CD4-positive, alpha-beta T cell (primary cell): ENCODE data around the gene TAF4. TPM values are rescaled to one million over a fixed set of nuclear protein-coding genes. Genes with fewer than 3 reads are reported as not detected.
A peak's percentile ranks its signal among the peaks of the same experiment; 100 is the strongest.

ENCODE experiments used
- ATAC-seq: fragments of 200-7000 bp; cut with Tn5 transposase; one replicate; pipeline ENCODE4 v1.10.0; 2022; ENCODE audit warnings: mild to moderate bottlenecking; ENCODE audit not compliant: poor library complexity
- CTCF ChIA-PET: fragments of 350-600 bp; sonication (Branson Sonifier 250); formaldehyde crosslinking; loops from one replicate; lab custom pipeline; 2021; ENCODE audit warnings: antibody characterized with exemption, inconsistent platforms; lab: Charles Lee
- POLR2A ChIA-PET: fragments of 350-600 bp; sonication (Branson Sonifier 250); formaldehyde crosslinking; loops from one replicate; lab custom pipeline; 2021; ENCODE audit warnings: antibody characterized with exemption, inconsistent platforms; lab: Charles Lee
- DNase-seq, 14 experiments: peaks; one replicate each; pipeline ENCODE4 v3.0.0-alpha.2; 2013 to 2020; ENCODE audit warnings: mixed read lengths in 2 of 14
- H3K27ac ChIP-seq, 2 donors: one replicate each; pipeline versions ENCODE4 v1.5.1 to v1.7.0; 2013; ENCODE audit warnings: low read length in 2 of 2, low read depth in 1 of 2, mild to moderate bottlenecking in 1 of 2
- H3K27me3 ChIP-seq, 2 experiments: 1 replicate in 1 of 2; 2 replicates in 1 of 2; pipeline versions ENCODE4 v1.6.1 to v1.7.0; 2013; ENCODE audit warnings: low read length in 2 of 2, control low read depth in 1 of 2, mild to moderate bottlenecking in 1 of 2, moderate library complexity in 1 of 2; ENCODE audit not compliant: insufficient read depth in 2 of 2, control insufficient read depth in 1 of 2
- H3K36me3 ChIP-seq: one replicate; pipeline ENCODE4 v1.6.1; 2013; ENCODE audit warnings: low read length, control low read depth; ENCODE audit not compliant: insufficient read depth
- H3K4me1 ChIP-seq: one replicate; pipeline ENCODE4 v1.6.1; 2013; ENCODE audit warnings: low read length, control low read depth; ENCODE audit not compliant: insufficient read depth
- H3K4me3 ChIP-seq: one replicate; pipeline ENCODE4 v1.5.1; 2013; ENCODE audit warnings: mild to moderate bottlenecking, low read length, moderate library complexity
- H3K9me3 ChIP-seq, 2 experiments: 1 replicate in 1 of 2; 2 replicates in 1 of 2; pipeline versions ENCODE4 v1.6.1 to v1.7.0; 2013; ENCODE audit warnings: low read length in 2 of 2, mild to moderate bottlenecking in 2 of 2, control low read depth in 1 of 2, moderate library complexity in 1 of 2; ENCODE audit not compliant: control insufficient read depth in 1 of 2, insufficient read depth in 1 of 2
- H3K27ac Mint-ChIP-seq: one replicate; pipeline ENCODE4 v1.8.0; 2020; ENCODE audit warnings: mixed read lengths
- H3K27me3 Mint-ChIP-seq: one replicate; pipeline ENCODE4 v1.8.0; 2021; ENCODE audit warnings: mixed read lengths
- H3K36me3 Mint-ChIP-seq: one replicate; pipeline ENCODE4 v1.8.0; 2021; ENCODE audit warnings: low read depth, mixed read lengths
- H3K4me1 Mint-ChIP-seq: one replicate; pipeline ENCODE4 v1.8.0; 2021; ENCODE audit warnings: low read depth, mixed read lengths
- H3K4me3 Mint-ChIP-seq: one replicate; pipeline ENCODE4 v1.8.0; 2020; ENCODE audit warnings: mild to moderate bottlenecking, mixed read lengths
- H3K9me3 Mint-ChIP-seq: one replicate; pipeline ENCODE4 v1.8.0; 2020; ENCODE audit warnings: mixed read lengths
- intact Hi-C, 2 experiments: fragments of 100-400 bp; cut with DNase I in 1 of 2; cut with micrococcal nuclease in 1 of 2; formaldehyde crosslinking; loops; one replicate each; pipeline versions ENCODE4 v1.15.1 to v1.9.0; 2023 to 2025; cut with DNase I, micrococcal nuclease
- total RNA-seq, 174 experiments: library from RNA in 2 of 174; stranded (reverse) in 2 of 174; gene quantifications; one replicate each; pipeline ENCODE4 v1.2.3 and lab custom pipeline; 2021 to 2026
- TF ChIP-seq, protein P1 (sequence below): fragments of 200-600 bp; IDR thresholded peaks from one replicate; pipeline ENCODE4 v1.8.0; 2022; ENCODE audit warnings: antibody characterized with exemption, mild to moderate bottlenecking

The TAF4 gene
- total RNA-seq, 2 experiments from 2014 or later: 11.1 to 12.5 TPM

DNA sequence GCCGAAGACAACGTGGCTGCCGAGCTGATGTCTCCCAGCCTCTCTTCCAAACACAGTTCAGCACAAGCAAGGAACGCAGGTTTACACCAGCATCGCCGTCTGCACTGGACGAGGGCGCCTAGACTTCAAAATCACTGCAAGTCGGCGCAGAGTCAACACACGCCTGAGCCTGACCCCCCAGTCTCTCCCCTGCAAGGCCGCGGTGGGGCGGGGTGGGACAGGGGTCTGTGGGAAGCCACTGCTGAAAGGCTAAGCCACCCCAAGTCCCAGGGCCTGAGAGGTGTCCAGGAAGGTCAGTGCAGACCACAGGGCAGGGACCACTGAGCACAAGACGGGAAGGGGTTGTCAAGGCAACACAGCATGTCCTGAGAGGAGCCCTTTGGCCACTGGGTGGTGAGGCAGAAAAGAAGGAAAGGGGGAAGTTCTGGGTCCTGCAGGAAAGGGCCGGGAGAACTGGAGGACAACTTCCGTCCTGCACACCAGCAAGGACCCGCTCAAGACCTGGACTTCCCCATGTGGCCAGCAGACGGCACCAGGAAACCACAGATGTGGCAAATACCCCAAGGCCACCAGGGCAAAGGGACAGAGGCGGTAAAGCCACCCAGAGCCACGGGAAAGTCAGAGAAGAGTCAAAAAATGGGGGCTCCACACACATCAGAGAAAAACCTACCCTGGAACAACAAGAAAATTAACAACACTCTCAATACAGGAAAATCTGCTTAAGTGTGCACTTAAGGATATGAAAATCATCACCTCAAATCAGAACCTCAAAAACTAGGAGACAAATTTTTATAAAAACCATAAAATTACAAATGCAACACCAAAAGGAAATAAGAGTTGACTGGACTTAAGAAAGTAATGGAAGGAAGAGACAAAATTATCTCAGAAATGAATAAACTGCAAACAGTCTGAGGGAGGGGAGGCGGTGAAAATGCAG, 84.8 kb downstream of the TAF4 start:
- Mint-ChIP-seq H3K9me3 (peaks cover 3% of the 10 kb centered on the region), H3K27ac (no peak overlapping the region), H3K27me3 (no peaks in the 10 kb centered on the region), H3K4me3 (no peak overlapping the region), H3K4me1 (peaks cover 22% of the 10 kb centered on the region), H3K36me3 (peaks cover 46% of the 10 kb centered on the region)
- peaks cover 17% of the 10 kb centered on the region for H3K4me1 ChIP-seq
- H3K36me3 ChIP-seq: peaks cover 28% of the 10 kb centered on the region
- intact Hi-C loops: no loop called here
- CTCF ChIA-PET: no interaction called here
- peaks cover 0 to 27% of the 10 kb centered on the region in 2 experiments for H3K9me3 ChIP-seq
- TF ChIP-seq, protein P1, sequence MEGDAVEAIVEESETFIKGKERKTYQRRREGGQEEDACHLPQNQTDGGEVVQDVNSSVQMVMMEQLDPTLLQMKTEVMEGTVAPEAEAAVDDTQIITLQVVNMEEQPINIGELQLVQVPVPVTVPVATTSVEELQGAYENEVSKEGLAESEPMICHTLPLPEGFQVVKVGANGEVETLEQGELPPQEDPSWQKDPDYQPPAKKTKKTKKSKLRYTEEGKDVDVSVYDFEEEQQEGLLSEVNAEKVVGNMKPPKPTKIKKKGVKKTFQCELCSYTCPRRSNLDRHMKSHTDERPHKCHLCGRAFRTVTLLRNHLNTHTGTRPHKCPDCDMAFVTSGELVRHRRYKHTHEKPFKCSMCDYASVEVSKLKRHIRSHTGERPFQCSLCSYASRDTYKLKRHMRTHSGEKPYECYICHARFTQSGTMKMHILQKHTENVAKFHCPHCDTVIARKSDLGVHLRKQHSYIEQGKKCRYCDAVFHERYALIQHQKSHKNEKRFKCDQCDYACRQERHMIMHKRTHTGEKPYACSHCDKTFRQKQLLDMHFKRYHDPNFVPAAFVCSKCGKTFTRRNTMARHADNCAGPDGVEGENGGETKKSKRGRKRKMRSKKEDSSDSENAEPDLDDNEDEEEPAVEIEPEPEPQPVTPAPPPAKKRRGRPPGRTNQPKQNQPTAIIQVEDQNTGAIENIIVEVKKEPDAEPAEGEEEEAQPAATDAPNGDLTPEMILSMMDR: no peak
- H3K27me3 ChIP-seq: no peaks in the 10 kb centered on the region
- H3K4me3 ChIP-seq: no peak overlapping the region
- no peak overlapping the region for H3K27ac ChIP-seq
- no peak for ATAC-seq
- peak in 2 of 14 experiments; percentile 17 to 47 for DNase-seq
- POLR2A ChIA-PET: no interaction called here

DNA sequence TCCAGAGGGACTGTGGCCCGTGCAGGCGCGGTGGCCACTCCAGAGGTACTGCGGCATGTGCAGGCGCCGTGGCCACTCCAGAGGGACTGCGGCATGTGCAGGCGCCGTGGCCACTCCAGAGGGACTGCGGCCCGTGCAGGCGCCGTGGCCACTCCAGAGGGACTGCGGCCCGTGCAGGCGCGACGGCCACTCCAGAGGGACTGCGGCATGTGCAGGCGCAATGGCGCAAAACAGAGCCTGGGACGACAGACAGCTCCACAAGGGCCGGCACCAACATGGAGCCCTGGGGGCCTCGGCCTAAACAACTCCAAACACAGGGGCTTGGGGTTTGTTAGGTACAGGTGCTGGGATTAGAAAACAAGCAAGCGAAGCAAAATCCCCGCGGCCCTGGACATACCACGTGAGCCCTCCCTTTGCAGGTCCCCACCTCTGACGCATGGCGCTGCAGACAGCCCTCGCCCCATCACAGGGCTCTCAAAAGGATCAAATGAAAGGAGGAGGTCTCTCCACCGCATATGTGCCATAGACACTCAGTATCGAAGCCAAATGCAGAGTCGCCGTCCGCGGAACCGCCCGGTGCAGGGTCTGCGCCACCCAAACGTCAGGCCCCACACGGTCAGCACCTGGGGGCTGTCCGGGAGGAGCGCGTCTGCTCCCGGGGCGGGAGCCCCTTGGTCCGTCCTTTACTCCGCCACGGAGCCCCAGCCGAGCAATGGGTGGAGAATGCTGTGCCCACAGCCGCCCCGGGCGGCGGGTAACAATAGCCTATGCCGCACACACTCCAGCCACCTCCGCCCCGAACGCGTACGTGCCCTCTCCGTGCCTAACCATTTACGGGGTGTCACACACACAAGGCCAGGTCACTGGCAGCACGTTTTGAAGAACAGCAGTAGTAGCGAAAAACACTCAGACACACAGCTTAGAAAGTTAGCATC, 85.7 kb downstream of the TAF4 start:
- H3K27ac Mint-ChIP-seq: no peak overlapping the region
- POLR2A ChIA-PET: no interaction called here
- Histone ChIP-seq H3K4me3 (no peak overlapping the region), H3K36me3 (peaks cover 29% of the 10 kb centered on the region), H3K27ac (no peak overlapping the region), H3K4me1 (peaks cover 14% of the 10 kb centered on the region), H3K9me3 (peaks cover 0 to 19% of the 10 kb centered on the region in 2 experiments), H3K27me3 (no peaks in the 10 kb centered on the region)
- H3K4me1 Mint-ChIP-seq: peaks cover 22% of the 10 kb centered on the region
- H3K4me3 Mint-ChIP-seq: no peak overlapping the region
- H3K9me3 Mint-ChIP-seq: peaks cover 3% of the 10 kb centered on the region
- intact Hi-C loops: loop anchor here in 1 of 2 experiments (5.0 kb wide), 1 partner anchor 1923 kb away; no protein-coding TSS in a partner anchor
- H3K36me3 Mint-ChIP-seq: peaks cover 51% of the 10 kb centered on the region
- TF ChIP-seq, protein P1: no peak
- CTCF ChIA-PET: no interaction called here
- DNase-seq (no peak), ATAC-seq (no peak)
- no peaks in the 10 kb centered on the region for H3K27me3 Mint-ChIP-seq

DNA sequence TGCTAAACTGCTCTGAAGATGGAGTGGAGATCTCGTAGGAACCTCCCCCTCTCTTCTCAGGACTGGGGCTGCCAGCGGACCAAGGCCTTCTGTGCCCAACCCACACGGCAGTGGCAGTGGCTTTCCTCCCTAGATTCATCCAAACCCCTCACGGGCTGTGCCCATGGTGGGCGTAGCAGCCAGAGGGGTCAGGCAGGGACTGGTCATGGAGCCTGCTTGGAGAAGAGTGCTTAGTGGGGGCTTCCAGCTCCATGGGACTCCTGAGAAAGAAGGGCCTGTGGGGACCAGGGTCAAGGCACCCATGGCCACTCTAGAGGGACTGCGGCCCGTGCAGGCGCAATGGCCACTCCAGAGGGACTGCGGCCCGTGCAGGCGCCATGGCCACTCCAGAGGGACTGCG, 86.6 kb downstream of the TAF4 start:
- intact Hi-C loops: loop anchor here in 1 of 2 experiments (5.0 kb wide), 1 partner anchor 1922 kb away; no protein-coding TSS in a partner anchor
- Mint-ChIP-seq H3K36me3 (peaks cover 55% of the 10 kb centered on the region), H3K9me3 (peaks cover 3% of the 10 kb centered on the region), H3K27ac (no peak overlapping the region), H3K4me3 (no peak overlapping the region), H3K4me1 (peaks cover 19% of the 10 kb centered on the region), H3K27me3 (no peaks in the 10 kb centered on the region)
- ATAC-seq (no peak), DNase-seq (no peak)
- Histone ChIP-seq H3K4me3 (no peak overlapping the region), H3K27ac (no peak overlapping the region), H3K4me1 (peaks cover 14% of the 10 kb centered on the region), H3K9me3 (peaks cover 0 to 18% of the 10 kb centered on the region in 2 experiments), H3K36me3 (peaks cover 35% of the 10 kb centered on the region), H3K27me3 (no peaks in the 10 kb centered on the region)
- ChIA-PET POLR2A (no interaction called here), CTCF (no interaction called here)
- TF ChIP-seq, protein P1: no peak
